ENCODE measurements around the gene TOM1L1. TPM values are rescaled to one million over a fixed set of nuclear protein-coding genes. Genes with fewer than 3 reads are reported as not detected.

TOM1L1 gene
- total RNA-seq, 3 donors from 2014 or later (not counting 1 experiment from before 2014, with no cell fraction given): not detected

GRCh38 chr17:54882950-54883349, 17.7 kb upstream of the TOM1L1 start:
- Mint-ChIP-seq H3K4me1 (no peaks in the 10 kb centered on the region), H3K27me3 (ENCODE audit: low read depth in 2 of 2) (peaks cover 0 to 4% of the 10 kb centered on the region in 2 donors), H3K4me3 (no peak overlapping the region), H3K36me3 (no peaks in the 10 kb centered on the region), H3K27ac (no peak overlapping the region), H3K9me3 (peaks cover 0 to 5% of the 10 kb centered on the region in 2 donors)
- Histone ChIP-seq H3K27ac (ENCODE audit: low read length) (no peak overlapping the region), H3K9me3 (ENCODE audit: control insufficient read depth, insufficient read depth, low read length) (no peaks in the 10 kb centered on the region), H3K4me3 (ENCODE audit: low read length) (no peak overlapping the region), H3K4me1 (ENCODE audit: control insufficient read depth, insufficient read depth, low read length) (no peaks in the 10 kb centered on the region), H3K27me3 (ENCODE audit: control insufficient read depth, insufficient read depth, low read length) (no peaks in the 10 kb centered on the region), H3K36me3 (ENCODE audit: control insufficient read depth, insufficient read depth, low read length) (no peaks in the 10 kb centered on the region)
- TF ChIP-seq, protein P1, sequence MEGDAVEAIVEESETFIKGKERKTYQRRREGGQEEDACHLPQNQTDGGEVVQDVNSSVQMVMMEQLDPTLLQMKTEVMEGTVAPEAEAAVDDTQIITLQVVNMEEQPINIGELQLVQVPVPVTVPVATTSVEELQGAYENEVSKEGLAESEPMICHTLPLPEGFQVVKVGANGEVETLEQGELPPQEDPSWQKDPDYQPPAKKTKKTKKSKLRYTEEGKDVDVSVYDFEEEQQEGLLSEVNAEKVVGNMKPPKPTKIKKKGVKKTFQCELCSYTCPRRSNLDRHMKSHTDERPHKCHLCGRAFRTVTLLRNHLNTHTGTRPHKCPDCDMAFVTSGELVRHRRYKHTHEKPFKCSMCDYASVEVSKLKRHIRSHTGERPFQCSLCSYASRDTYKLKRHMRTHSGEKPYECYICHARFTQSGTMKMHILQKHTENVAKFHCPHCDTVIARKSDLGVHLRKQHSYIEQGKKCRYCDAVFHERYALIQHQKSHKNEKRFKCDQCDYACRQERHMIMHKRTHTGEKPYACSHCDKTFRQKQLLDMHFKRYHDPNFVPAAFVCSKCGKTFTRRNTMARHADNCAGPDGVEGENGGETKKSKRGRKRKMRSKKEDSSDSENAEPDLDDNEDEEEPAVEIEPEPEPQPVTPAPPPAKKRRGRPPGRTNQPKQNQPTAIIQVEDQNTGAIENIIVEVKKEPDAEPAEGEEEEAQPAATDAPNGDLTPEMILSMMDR (IDR thresholded peaks at IDR 0.05): no peak
- WGBS (ENCODE audit: insufficient coverage): 86% methylated on average over 1 of the region's 3 CpGs
- DNase-seq (no peak), ATAC-seq (no peak)
- intact Hi-C loops (cut with micrococcal nuclease): no loop called here

- H3K27ac ChIP-seq (ENCODE audit: low read length): no peak overlapping the region
- Mint-ChIP-seq H3K36me3 (no peaks in the 10 kb centered on the region), H3K9me3 (peaks cover 0 to 2% of the 10 kb centered on the region in 2 donors), H3K4me3 (no peak overlapping the region), H3K27ac (no peak overlapping the region), H3K27me3 (ENCODE audit: low read depth in 2 of 2) (peaks cover 0 to under 1% of the 10 kb centered on the region in 2 donors), H3K4me1 (no peaks in the 10 kb centered on the region)
- H3K9me3 ChIP-seq (ENCODE audit: control insufficient read depth, insufficient read depth, low read length): no peaks in the 10 kb centered on the region
- intact Hi-C loops (cut with micrococcal nuclease): no loop called here
- H3K27me3 ChIP-seq (ENCODE audit: control insufficient read depth, insufficient read depth, low read length): no peaks in the 10 kb centered on the region
- no peaks in the 10 kb centered on the region for H3K36me3 ChIP-seq (ENCODE audit: control insufficient read depth, insufficient read depth, low read length)
- H3K4me1 ChIP-seq (ENCODE audit: control insufficient read depth, insufficient read depth, low read length): no peaks in the 10 kb centered on the region
- H3K4me3 ChIP-seq (ENCODE audit: low read length): no peak overlapping the region
- WGBS (ENCODE audit: insufficient coverage): 85% methylated on average over 1 of the region's 2 CpGs
- TF ChIP-seq, protein P1 (IDR thresholded peaks at IDR 0.05): no peak
- ATAC-seq (no peak), DNase-seq (no peak)
These were observed 16.7 kb upstream of the TOM1L1 start for GRCh38 chr17:54883939-54884338.

GRCh38 chr17:54887787-54888186, 12.9 kb upstream of the TOM1L1 start:
- H3K9me3 ChIP-seq (ENCODE audit: control insufficient read depth, insufficient read depth, low read length): no peaks in the 10 kb centered on the region
- no peak overlapping the region for H3K27ac ChIP-seq (ENCODE audit: low read length)
- H3K27me3 ChIP-seq (ENCODE audit: control insufficient read depth, insufficient read depth, low read length): no peaks in the 10 kb centered on the region
- no peak overlapping the region for H3K4me3 Mint-ChIP-seq
- no peak overlapping the region for H3K27ac Mint-ChIP-seq
- H3K9me3 Mint-ChIP-seq: no peaks in the 10 kb centered on the region
- no peaks in the 10 kb centered on the region for H3K36me3 Mint-ChIP-seq
- H3K4me1 ChIP-seq (ENCODE audit: control insufficient read depth, insufficient read depth, low read length): no peaks in the 10 kb centered on the region
- no peak for ATAC-seq
- no peaks in the 10 kb centered on the region for H3K4me1 Mint-ChIP-seq
- WGBS (ENCODE audit: insufficient coverage): 80% methylated on average over 2 of the region's 3 CpGs
- TF ChIP-seq, protein P1 (IDR thresholded peaks at IDR 0.05): no peak
- intact Hi-C loops (cut with micrococcal nuclease): no loop called here
- no peak for DNase-seq
- H3K27me3 Mint-ChIP-seq (ENCODE audit: low read depth in 2 of 2): no peaks in the 10 kb centered on the region
- H3K4me3 ChIP-seq (ENCODE audit: low read length): no peak overlapping the region
- no peaks in the 10 kb centered on the region for H3K36me3 ChIP-seq (ENCODE audit: control insufficient read depth, insufficient read depth, low read length)

DNA sequence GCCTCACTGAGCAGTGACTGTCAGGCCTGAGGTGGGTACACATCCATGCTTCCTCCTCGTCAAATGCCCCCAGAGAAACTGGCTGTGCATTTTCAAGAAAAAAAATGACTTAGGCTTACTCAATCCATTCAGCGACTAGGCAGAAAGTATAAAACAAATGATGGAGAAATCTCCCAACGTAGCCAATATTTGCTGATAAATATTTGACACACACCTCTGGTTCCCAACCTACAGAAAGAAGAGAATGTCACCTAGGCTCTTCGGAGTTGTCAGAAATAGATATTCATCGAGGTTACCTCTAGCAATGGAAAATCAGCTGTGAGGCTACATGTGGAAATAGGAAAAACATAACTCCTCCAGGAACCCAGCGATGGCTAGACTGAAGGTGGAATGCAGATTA, 12.4 kb upstream of the TOM1L1 start:
- 80% methylated on average over 5 of the region's 6 CpGs for WGBS (ENCODE audit: insufficient coverage)
- no peaks in the 10 kb centered on the region for H3K4me1 Mint-ChIP-seq
- no peaks in the 10 kb centered on the region for H3K36me3 ChIP-seq (ENCODE audit: control insufficient read depth, insufficient read depth, low read length)

More for the DNA sequence above, 12.4 kb upstream of the TOM1L1 start:
- intact Hi-C loops (cut with micrococcal nuclease): no loop called here
- H3K4me1 ChIP-seq (ENCODE audit: control insufficient read depth, insufficient read depth, low read length): no peaks in the 10 kb centered on the region
- Mint-ChIP-seq H3K36me3 (no peaks in the 10 kb centered on the region), H3K27ac (no peak overlapping the region), H3K4me3 (no peak overlapping the region), H3K9me3 (no peaks in the 10 kb centered on the region), H3K27me3 (ENCODE audit: low read depth in 2 of 2) (peaks cover 0 to 1% of the 10 kb centered on the region in 2 donors)
- no peak overlapping the region for H3K27ac ChIP-seq (ENCODE audit: low read length)
- no peaks in the 10 kb centered on the region for H3K27me3 ChIP-seq (ENCODE audit: control insufficient read depth, insufficient read depth, low read length)
- DNase-seq (no peak), ATAC-seq (no peak)
- no peak overlapping the region for H3K4me3 ChIP-seq (ENCODE audit: low read length)
- H3K9me3 ChIP-seq (ENCODE audit: control insufficient read depth, insufficient read depth, low read length): no peaks in the 10 kb centered on the region
- TF ChIP-seq, protein P1 (IDR thresholded peaks at IDR 0.05): no peak
